Stimulated activated naive CD4-positive, alpha-beta T cell (primary cell): ENCODE measurements around the gene RRP15.

Source experiments
- DNase-seq, 6 experiments: peaks; one replicate each; lab custom pipeline; 2025; lab: John Stamatoyannopoulos, UW

The RRP15 gene

DNA sequence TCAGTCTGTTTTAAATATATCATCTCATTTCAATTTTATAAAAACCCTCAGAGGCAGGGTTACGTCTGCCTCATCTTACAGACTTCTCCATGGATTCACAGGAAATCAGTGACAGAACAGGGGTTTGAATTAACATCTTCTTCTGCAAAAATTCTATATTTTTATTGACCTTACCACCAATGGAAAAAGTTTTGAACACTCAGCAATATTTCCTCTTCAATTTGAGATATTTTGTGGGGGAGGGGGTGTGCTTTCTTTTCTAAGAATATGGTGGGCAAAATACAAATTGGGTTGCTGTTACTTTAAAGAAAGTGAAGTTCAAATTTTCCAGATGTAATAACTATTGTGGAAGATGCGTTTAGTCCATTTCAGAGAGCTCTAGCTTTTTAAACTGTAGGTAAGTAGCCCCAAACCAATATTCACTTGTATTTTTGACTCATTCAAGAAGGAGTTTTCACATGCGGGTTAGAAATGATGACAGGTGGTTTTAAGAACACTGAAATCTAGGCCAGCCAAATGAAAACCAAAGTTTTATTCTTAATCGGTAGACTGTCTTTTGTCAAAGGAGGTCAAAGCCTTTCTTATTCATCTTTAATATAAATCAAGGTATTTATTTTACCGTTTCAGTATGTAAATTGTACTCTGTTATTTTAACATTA is 77.5 kb downstream of the RRP15 start:
- DNase-seq = no peak

DNA sequence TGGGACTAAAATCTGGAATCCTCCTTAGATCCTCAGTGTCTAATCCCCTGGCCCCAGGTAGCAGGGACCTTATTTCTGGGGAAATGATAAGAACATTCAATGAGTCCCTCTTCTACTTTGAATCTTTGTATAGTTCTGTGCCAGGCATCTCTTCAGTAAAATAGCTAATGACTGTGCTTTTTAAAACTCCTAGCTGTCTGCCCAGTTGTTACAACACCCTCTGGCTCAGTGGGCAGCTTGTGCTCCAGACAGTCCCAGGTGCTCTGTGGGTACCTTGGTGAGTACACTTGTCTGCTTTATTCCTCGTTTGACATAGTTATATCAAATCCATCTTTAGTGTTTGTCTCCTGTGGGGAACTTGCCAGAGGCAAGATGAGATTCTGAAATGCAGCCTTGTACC is 78.0 kb downstream of the RRP15 start:
- DNase-seq = no peak

DNA sequence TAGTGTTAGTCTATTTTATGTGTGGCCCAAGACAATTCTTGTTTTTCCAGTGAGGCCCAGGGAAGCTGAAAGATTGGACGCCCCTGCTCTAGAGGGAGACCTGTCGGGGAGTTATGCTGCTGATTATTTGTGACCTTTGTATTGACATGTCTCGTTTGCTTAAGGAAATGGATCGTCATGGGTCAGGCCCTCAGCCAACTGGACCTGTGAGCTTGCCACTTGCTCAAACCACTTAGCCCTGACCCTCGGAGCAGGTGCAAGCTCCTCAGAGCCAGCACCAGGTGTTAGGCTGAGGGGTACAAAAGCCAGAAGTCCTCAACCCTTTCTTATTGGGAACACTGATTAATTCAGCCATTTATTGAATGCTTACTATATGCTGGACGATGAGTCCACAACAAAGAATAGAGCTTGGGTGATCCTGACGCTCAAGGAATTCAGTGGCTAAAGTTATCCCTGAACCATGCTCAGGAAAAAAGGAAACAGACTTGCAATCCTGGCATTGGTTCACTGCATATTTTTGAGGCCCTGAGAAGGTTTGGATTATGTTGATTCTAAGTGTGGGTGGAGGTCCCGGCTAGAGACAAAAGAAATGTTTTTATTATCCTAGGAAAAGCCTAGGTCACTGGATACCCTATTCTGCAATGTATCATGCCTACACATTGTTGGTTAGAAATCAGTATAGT is 79.1 kb downstream of the RRP15 start:
- no peak for DNase-seq

DNA sequence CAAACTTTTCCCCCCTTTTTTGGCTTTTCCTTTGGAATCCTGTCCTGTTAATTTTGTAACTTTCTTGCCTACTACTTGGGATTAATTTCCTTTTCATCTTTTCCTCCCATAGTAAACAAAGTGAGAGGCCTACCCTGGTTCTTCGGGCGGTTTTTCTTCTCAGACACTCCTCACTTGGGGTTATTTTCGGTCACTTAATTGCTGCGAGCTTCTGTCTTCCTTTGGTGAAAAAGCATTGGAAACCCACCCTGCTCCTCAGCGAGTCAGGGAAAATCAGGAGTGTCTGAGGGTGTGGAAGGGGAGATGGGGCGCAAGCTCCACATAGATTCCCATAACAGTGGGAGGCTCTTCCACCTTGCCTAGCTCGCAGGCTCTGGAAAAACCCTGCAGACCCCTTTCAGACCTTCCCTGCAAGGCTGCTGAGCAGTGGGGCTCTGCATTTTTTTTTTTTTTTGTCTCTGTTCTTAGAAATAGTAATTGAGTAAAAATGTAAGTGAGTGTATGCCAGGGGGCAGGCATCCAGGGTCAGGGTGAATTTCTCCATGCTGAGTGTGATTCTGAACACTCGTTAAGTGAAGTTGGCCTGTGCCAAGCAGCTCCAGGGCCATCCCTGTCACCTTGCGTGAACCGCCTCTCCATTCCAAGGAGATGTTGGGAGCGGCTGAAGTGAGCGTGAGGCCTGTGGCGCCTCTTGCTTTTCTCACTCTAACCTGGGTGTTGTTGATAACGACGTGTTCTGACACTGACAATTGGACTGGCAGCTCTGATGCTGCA is 80.3 kb downstream of the RRP15 start:
- no peak for DNase-seq

DNA sequence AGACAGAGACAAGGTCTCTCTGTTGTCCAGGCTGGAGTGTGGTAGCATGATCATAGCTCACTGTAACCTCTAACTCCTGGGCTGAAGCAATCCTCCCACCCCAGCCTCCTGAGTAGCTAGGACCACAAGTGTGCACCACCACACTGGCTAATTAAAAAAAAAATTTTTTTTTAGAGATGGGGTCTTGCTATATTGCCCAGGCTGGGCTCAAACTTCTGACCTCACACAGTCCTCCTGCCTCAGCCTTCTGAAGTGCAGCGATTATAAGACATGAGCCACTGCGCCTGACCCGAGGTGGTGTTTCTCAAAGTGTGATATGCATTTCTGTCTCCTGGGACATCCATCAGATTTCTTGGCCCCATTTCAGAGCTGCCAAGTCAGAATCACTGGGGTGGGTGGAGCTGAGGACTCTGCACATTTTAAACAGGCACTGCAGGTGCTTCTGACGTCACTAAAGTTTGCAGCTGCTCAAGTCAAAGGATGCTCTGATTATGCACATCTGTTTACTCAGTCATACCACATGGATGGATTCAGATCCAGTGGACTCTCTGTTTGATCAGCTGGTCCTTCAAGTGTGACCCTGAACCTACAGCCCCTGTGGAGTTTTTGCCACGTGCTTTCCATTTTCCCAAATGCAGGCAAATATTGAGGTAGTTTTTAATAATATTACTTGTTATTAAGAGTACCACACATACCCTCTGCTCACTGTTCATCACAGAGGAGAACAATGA is 81.4 kb downstream of the RRP15 start:
- DNase-seq = no peak

DNA sequence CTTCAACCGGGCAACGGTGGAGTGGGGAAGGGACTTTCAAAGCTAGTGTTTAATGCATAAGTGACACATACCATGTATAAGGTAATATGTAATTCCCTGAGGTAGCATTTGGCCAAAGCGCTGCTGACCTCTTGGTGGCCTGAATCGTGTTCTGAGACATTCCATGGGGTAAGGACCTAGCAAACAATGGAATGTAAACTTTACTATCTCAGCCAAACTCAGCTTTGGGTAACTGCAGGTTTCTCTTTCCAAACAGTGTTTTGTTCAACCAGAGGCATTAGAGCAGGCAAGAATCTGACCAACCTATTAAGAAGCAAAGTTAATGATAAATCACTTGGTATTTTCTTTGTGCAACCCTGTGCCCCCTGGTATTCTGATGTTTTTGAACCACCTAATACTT is 82.0 kb downstream of the RRP15 start:
- DNase-seq = no peak

DNA sequence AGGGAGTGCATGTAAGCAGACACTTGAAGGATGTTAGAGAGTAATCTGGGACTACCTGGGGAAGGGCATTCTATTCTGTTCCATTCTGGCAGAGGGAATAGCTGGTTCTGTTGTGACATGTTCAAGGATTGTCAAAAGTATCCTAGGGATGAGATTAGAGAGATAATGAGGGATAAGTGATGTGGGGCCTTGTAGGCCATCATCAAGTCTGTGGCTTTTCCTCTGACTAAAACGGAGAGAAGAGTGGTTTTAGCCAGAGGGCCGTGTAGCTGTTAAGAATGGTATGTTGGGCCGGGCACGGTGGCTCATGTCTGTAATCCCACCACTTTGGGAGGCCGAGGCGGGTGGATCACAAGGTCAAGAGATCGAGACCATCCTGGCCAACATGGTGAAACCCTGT is 83.6 kb downstream of the RRP15 start:
- DNase-seq = no peak

DNA sequence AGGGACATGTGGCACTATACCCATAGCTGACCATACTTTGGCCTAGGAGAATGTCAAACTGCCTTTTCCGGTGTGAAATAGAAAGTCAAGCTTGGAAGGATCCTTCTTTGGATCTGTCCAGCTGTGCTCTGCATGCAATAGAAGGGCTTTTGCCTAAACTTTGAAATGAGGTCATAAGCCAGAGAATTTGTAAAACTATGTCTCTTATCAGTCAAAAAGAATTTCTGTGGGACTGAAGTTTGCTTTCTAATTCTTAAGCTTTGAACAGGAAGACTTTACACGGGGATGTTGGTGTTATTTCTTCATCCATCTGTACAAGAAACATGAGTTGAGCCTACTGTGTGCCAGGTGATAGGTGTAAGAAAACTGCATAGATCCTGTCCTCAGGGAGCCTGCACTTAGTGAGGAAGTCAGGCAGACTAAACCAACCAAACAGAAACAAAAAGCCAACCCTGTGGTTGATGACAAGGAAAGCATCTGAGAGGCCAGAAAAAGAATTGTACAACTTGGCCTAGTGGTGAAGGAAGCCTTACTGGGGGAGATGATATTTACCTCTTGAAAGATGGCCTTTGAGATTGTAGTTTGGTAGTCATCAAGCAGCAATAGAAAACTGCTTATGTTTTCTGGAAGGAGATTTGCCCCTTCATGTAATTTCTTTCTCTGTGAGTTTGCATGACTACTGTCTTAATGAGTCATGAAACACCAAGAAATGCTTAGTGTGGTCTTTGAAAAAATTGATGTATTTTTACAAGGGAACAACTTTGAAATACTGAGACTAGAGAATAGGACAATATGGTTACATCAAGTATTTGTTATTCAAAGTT is 84.8 kb downstream of the RRP15 start:
- no peak for DNase-seq

DNA sequence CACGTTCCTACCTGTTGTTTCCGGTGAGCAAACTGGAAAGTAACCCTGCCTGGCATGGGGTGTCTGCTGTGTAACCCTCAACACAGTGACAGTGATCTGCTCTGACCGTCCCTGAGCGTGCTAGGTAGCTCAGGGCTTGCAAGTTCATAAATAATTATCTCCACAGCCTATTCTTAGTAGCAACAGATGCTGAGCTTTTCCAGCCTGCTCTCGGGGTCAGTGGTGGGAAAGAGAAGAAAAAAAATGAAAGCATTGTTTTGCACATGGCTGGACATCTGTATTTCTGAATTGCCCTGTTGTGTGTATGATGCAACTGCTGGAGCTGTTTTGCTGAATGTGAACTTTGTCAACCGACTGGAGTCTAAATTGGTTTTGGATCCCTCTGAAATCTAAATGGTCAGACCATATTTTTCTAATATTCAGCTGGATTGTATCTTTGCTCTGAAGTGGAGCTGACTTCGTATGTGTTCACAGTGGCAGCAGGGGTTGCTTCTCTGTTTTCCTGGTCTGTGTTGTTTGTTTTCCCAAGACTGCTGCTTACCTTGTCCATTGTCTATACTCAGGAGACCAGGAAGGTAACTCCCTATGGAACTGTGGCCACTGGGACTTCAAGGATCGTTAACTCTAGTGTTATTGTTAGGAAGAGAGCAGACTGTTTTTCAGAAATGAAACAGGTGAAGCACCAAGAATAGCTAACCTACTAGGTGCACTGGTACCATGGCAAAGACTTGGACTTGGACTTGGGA is 87.0 kb downstream of the RRP15 start:
- DNase-seq = no peak

DNA sequence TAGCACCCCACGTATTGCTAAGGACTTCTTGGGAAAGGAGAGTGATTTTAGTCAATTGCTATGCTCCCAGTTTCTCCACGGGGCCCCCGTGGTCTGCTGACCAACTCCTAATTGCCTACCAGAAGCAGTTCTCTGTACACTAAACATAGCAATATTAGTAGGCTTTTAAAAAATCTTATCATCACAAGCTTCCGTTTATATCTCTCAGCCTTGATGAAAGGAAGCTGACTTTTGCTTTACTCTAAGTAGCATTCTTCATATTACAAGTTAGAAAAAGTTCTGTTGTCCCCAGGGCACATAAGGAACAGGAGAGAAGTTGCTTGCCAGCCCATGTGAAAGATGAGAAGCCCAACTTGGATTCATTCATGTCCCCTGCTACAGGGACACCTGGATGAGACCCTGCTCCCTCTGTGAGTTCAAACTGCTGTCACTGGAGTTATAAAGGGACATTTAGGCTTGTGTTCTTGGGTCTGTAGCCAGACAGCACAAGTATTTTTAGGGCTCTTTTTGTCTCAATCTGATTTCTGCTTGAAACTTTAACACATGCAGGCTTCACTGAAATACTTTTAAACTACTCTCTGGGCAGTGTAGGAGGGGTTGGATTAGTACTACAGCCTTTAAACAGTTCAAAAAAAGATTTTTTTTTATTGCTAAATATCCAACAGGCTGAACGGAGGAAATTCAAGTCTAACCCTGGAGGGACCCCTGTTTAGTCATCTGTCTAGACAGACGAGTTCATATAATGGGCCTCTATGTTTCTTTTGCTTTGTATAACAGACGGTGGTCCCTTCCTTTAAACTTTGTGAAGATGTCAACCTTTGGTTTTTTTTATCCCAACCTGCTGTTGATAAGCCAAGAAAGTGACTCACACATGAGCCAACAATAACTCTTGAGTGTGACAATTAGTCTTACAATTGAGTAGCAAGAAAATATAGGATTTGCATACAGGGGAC is 89.6 kb downstream of the RRP15 start:
- DNase-seq = no peak

DNA sequence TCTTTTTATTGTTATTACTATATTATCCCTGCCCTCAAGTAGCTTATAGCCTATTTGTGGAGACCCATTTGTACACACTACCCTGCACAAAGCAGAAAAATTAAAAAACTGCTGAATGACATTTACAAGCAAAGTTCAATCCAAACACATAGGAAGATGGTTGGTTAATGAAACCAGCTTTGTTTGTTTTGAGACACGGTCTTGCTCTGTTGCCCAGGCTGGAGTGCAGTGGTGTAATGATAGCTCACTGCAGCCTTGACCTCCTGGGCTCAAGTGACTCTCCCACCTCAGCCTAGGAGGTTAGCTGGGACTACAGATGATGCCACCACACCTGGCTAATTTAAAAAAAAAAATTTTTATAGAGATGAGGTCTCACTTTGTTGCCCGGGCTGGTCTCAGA is 91.6 kb downstream of the RRP15 start:
- DNase-seq = no peak

DNA sequence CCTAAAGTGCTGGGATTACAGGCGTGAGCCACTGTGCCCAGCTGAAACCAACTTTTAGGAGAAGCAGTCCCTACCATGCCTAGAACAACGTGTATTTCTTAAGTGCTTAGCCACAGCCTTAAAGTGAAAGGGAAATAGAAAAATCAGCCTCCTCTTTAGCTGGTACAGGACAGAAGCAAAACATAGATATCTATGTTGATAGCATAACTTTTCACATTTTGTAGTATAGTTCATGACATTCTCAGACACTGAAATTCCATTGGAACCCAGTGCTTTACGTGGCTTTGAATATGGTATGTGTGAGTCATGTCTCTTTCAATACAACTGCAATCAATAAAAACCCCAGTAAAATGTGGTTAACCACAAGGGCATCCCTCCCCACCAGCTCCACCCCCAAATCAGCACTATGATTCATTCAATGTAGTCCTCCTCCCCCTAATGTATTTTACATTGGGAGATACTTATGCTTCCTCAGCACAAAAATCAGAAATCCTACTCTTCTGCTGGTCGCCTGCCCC is 92.1 kb downstream of the RRP15 start:
- no peak for DNase-seq

DNA sequence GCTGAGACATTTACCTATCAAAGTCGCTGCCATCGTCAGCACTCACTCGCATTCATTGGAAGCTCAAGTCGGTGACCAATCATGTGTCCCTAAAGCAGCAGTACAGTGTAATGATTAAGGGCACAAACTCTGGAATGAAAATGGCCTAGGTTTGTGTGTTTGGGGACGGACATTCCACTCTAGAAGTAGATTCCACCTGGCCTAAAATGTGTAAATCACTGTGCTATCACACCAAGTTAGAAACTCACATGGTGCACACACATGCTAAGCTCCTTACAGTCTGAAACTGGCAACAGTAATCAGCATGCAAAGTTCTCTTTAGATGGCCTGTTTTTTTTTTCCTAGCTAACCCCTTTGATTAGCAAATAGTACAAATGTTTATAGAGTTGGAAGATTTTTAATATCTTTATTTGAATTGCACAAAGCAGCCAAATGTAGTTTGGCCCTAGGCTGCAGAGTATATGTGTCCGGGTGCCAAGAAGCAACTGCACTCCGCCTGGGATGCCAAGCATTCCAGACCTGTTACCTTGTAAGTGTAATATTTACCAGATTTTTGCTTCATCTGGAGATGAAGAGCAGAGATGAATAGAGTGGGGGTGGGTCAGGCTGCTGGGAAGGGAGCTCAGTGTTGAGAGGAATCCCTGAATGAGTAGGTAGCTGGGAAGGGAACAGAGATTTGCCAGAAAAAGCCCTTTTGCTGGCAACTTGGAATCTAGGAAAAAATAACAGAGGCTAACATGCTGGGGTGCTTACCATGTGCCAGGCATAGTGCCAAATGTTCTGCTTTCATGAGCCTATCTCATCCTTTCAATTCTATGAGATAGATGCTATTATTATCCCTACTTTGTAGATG is 95.3 kb downstream of the RRP15 start:
- DNase-seq = no peak

DNA sequence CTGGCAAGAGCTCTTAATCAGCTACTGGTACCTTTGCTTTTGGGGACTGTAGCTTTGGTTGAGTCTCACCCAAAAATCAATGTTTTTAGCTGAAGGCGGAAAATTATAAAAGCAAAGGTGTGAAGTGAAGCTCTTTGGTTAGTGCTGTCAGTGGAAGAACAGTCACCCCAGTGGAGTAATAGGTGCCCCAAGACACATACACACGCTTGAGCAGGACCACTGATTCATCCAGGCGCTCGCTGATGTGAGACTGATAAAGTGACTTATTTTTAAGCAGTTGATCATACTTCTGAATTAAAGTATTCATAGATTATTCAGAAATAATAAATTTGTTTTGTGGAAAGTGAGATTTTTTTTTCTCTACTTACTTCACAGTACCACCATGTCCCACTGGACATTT is 97.2 kb downstream of the RRP15 start:
- DNase-seq = no peak

DNA sequence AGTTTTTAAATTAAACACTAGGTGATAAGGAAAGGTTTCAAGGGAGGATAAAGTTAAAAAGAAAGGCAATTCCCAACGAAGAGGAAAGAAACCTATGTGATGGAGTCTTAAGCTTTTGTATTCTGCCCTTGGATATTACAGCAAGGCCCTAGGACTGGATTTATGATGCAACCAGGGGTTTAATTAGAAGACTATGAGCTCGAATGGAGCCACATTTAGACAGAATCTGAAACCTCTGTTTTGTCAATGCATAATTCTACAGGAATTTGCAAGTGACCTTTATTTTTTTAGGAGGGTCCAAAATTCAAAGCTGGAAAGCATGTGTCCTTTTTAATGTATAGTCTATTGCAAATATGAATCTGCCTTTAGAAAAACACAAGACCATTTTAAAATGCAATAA is 98.0 kb downstream of the RRP15 start:
- DNase-seq = no peak

DNA sequence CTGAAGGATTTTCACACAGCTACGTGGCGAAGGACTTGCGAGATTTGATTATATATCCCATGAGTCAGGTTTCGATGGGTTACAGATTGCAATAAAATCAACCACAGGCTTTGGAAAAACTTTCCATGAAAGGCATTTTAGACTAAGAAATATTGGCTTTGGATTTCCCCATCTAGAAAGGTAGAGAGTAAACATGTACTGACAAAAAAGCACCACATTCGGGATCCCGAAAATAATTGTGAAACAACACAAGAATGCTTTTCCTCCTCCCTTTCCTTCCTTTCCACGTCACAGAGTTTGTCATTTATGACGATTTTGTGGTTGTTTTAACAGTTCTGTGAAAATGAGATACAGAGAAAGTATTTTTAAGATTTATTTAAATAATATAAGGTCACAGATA is 98.6 kb downstream of the RRP15 start:
- no peak for DNase-seq

DNA sequence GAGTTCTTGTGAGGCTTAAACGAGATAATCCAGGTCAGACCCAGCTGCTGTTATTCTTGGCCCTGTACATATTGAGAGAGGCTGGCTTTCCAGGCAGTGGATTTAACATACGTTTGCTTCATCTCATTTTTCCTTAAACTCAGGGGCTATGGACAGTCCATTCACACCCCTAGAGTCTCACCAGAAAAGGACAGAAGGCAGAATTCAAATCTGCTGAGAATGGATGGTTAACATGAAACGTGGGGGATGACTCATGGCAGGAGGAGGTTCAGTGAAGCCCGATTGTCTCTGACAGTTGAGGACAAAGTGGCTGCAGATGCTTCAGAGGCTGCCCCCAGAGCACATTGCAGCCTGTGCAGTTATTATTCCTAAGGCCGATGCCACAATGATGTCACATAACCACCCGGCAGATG is 99.5 kb downstream of the RRP15 start:
- DNase-seq = no peak
